Ishikawa (cell line): ENCODE measurements around the gene FOLH1.

Experiments used
- CEBPB ChIP-seq: IDR thresholded peaks from 2 replicates; pipeline ENCODE4 v1.6.1; 2012
- CREB1 ChIP-seq: IDR thresholded peaks from 2 replicates; pipeline ENCODE4 v1.6.1; 2012; ENCODE audit warnings: low read depth
- EGR1 ChIP-seq: IDR thresholded peaks from 2 replicates; pipeline ENCODE4 v1.6.1; 2012
- EP300 ChIP-seq: IDR thresholded peaks from 2 replicates; pipeline ENCODE4 v1.6.1; 2012; ENCODE audit warnings: borderline replicate concordance
- FOXM1 ChIP-seq: IDR thresholded peaks from 2 replicates; pipeline ENCODE4 v1.6.1; 2012; ENCODE audit warnings: low read depth, borderline replicate concordance
- MAX ChIP-seq: IDR thresholded peaks from 2 replicates; pipeline ENCODE4 v1.6.1; 2012
- NFIC ChIP-seq: IDR thresholded peaks from 2 replicates; pipeline ENCODE4 v1.6.1; 2012
- RAD21 ChIP-seq: IDR thresholded peaks from 2 replicates; pipeline ENCODE4 v1.6.1; 2012; ENCODE audit warnings: low read depth
- REST ChIP-seq: IDR thresholded peaks from 2 replicates; pipeline ENCODE4 v1.6.1; 2012; ENCODE audit warnings: low read depth, mild to moderate bottlenecking
- TAF1 ChIP-seq: IDR thresholded peaks from 2 replicates; pipeline ENCODE4 v1.6.1; 2012; ENCODE audit warnings: low read depth, mild to moderate bottlenecking
- TCF12 ChIP-seq: IDR thresholded peaks from 2 replicates; pipeline ENCODE4 v1.6.1; 2012; ENCODE audit warnings: low read depth
- TEAD4 ChIP-seq: IDR thresholded peaks from 2 replicates; pipeline ENCODE4 v1.6.1; 2012
- USF1 ChIP-seq: IDR thresholded peaks from 2 replicates; pipeline ENCODE4 v1.6.1; 2012
- YY1 ChIP-seq: IDR thresholded peaks from 2 replicates; pipeline ENCODE4 v1.6.1; 2012; ENCODE audit warnings: low read depth
- ZBTB7A ChIP-seq: IDR thresholded peaks from 2 replicates; pipeline ENCODE4 v1.6.1; 2012; ENCODE audit warnings: low read depth

Gene FOLH1

GRCh38 chr11:49202287-49202976 is 6.0 kb downstream of the FOLH1 start:
- no peak for TF ChIP-seq CEBPB
- no peak for TF ChIP-seq TAF1
- no peak for TF ChIP-seq TEAD4
- no peak for TF ChIP-seq CREB1
- no peak for TF ChIP-seq REST
- TF ChIP-seq USF1, result no peak
- no peak for TF ChIP-seq NFIC
- no peak for TF ChIP-seq ZBTB7A
- no peak for TF ChIP-seq TCF12
- TF ChIP-seq YY1, result no peak
- TF ChIP-seq EGR1, result no peak
- TF ChIP-seq RAD21, result no peak
- TF ChIP-seq FOXM1, result no peak
- TF ChIP-seq MAX, result no peak
- no peak for TF ChIP-seq EP300

GRCh38 chr11:49169579-49169978 is 38.8 kb downstream of the FOLH1 start:
- peak; percentile 11; the same call in 1 of the 2 replicates for TF ChIP-seq RAD21

- no peak for TF ChIP-seq YY1
- TF ChIP-seq TCF12, result no peak
- TF ChIP-seq EP300, result no peak
- no peak for TF ChIP-seq TEAD4
- no peak for TF ChIP-seq RAD21
- no peak for TF ChIP-seq MAX
- TF ChIP-seq NFIC, result no peak
- TF ChIP-seq REST, result no peak
- no peak for TF ChIP-seq EGR1
- no peak for TF ChIP-seq TAF1
- TF ChIP-seq CREB1, result no peak
- TF ChIP-seq ZBTB7A, result no peak
- TF ChIP-seq FOXM1, result no peak
- TF ChIP-seq USF1, result no peak
- TF ChIP-seq CEBPB, result no peak
Measured at GRCh38 chr11:49151211-49151610, 57.2 kb downstream of the FOLH1 start.
